Tibial nerve (tissue), 4 donors: ENCODE data around the gene SFMBT1. TPM values are rescaled to one million over a fixed set of nuclear protein-coding genes. Genes with fewer than 3 reads are reported as not detected.

Experiments
- DNase-seq, 2 donors: peaks; one replicate each; pipeline ENCODE4 v3.0.0-alpha.2; 2019; ENCODE audit warnings: low spot score in 2 of 2
- H3K27ac ChIP-seq, 4 donors: fragments of 200-600 bp; sonication (generic) in 3 of 4; one replicate each; pipeline ENCODE4 v1.5.1; 2017 to 2019; ENCODE audit warnings: mild to moderate bottlenecking in 1 of 4
- H3K27me3 ChIP-seq, 2 donors: fragments of 200-600 bp; sonication (generic) in 1 of 2; one replicate each; pipeline versions ENCODE4 v1.5.1 to v1.6.0; 2017 to 2019
- H3K36me3 ChIP-seq, 3 donors: fragments of 200-600 bp; sonication (generic); one replicate each; pipeline ENCODE4 v1.5.1; 2018 to 2019
- H3K4me1 ChIP-seq, 4 donors: fragments of 200-600 bp; sonication (generic) in 3 of 4; one replicate each; pipeline ENCODE4 v1.5.1; 2017 to 2019
- H3K4me3 ChIP-seq, 4 donors: fragments of 200-600 bp; sonication (generic) in 3 of 4; one replicate each; pipeline ENCODE4 v1.5.1; 2017 to 2019; ENCODE audit warnings: mild to moderate bottlenecking in 1 of 4, moderate library complexity in 1 of 4
- H3K9me3 ChIP-seq, 4 donors: fragments of 200-600 bp; sonication (generic) in 3 of 4; one replicate each; pipeline ENCODE4 v1.5.1; 2017 to 2019
- EP300 ChIP-seq, 2 donors: sonication (generic); formaldehyde crosslinking; IDR thresholded peaks; one replicate each; pipeline ENCODE4 v1.6.1; 2017; ENCODE audit warnings: antibody characterized with exemption in 2 of 2, mild to moderate bottlenecking in 1 of 2
- POLR2A ChIP-seq, 2 donors: fragments of 450-650 bp; IDR thresholded peaks; one replicate each; pipeline ENCODE4 v1.6.1; 2017; ENCODE audit warnings: antibody characterized with exemption in 2 of 2, mild to moderate bottlenecking in 2 of 2, moderate library complexity in 2 of 2
- WGBS, 2 donors: methylation state at CpG; one replicate each; pipeline ENCODE4 v1.1.5; 2018; 5-methylcytosine and 5-hydroxymethylcytosine counted together
- total RNA-seq, 4 donors: library from RNA; depleted of rRNA; stranded (reverse); fragments of >200 nt; gene quantifications; one replicate each; pipeline ENCODE4 v1.1.0, GENCODE V29; 2016
- TF ChIP-seq, protein P1 (sequence below), 5 experiments: fragments of 200-600 bp in 3 of 5; fragments of 450-650 bp in 2 of 5; sonication (generic) in 3 of 5; IDR thresholded peaks; one replicate each; pipeline ENCODE4 v1.5.1; 2016 to 2019; ENCODE audit warnings: antibody characterized with exemption in 5 of 5, mild to moderate bottlenecking in 3 of 5, moderate library complexity in 2 of 5

Gene SFMBT1
- total RNA-seq, 4 donors from 2014 or later: 15.5 to 31.2 (median 18.2) TPM

DNA sequence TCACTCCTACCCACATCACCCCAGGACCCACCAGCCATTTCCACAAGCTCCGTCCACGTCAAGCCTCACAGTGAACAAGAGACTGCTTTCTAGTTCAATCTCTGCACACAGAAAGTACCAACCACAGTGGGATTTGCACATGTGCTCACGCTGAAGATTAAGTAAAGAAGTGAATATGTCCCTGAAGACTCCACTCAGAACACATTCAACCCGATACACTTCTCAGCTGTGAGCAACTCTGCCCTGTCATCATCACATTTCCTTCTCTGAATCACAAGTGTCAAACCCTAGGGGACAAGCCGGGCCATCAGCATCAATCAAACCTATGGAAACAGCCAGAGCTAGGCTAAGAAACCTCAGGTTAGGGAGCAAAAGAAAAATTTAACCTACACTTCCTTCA lies 150.5 kb downstream of the SFMBT1 start:
- H3K27ac ChIP-seq: peak overlapping the region in 3 of 4 donors; percentile 15 to 85 (median 84)
- peaks cover 0 to 66% (median 49%) of the 10 kb centered on the region in 4 donors for H3K4me1 ChIP-seq
- TF ChIP-seq EP300 (IDR thresholded peaks at IDR 0.05) (no peak), POLR2A (IDR thresholded peaks at IDR 0.05) (no peak)
- TF ChIP-seq, protein P1, sequence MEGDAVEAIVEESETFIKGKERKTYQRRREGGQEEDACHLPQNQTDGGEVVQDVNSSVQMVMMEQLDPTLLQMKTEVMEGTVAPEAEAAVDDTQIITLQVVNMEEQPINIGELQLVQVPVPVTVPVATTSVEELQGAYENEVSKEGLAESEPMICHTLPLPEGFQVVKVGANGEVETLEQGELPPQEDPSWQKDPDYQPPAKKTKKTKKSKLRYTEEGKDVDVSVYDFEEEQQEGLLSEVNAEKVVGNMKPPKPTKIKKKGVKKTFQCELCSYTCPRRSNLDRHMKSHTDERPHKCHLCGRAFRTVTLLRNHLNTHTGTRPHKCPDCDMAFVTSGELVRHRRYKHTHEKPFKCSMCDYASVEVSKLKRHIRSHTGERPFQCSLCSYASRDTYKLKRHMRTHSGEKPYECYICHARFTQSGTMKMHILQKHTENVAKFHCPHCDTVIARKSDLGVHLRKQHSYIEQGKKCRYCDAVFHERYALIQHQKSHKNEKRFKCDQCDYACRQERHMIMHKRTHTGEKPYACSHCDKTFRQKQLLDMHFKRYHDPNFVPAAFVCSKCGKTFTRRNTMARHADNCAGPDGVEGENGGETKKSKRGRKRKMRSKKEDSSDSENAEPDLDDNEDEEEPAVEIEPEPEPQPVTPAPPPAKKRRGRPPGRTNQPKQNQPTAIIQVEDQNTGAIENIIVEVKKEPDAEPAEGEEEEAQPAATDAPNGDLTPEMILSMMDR (IDR thresholded peaks at IDR 0.05): no peak
- no peaks in the 10 kb centered on the region for H3K9me3 ChIP-seq
- H3K27me3 ChIP-seq: no peaks in the 10 kb centered on the region
- DNase-seq: no peak
- WGBS, 2 donors: 59 to 62% methylated on average over 5 of the region's 5 CpGs
- H3K36me3 ChIP-seq: no peaks in the 10 kb centered on the region
- no peak overlapping the region for H3K4me3 ChIP-seq

DNA sequence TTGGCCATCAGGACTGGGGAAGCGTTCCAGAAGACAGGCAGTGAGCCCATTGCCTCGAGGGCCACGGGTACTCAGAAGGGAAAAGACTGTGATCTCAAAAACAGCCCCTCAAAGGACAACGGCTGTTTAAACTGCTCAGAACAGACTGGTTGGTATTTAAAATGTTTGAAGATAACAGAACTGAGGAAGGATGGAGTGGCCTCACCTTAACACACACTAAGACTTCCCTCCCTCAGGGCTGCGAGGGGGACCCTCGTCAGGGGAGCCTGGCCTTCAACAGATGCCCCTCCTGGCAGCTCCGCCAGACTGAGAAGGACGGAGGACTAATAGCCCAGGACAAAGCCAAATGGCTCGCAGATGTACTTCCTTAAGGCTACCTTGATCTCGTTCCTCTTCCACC lies 151.1 kb downstream of the SFMBT1 start:
- 73 to 74% methylated on average over 10 of the region's 10 CpGs for whole genome bisulfite sequencing, 2 donors
- DNase-seq: no peak
- H3K4me3 ChIP-seq: no peak overlapping the region
- TF ChIP-seq EP300 (IDR thresholded peaks at IDR 0.05): no peak
- TF ChIP-seq, protein P1 (IDR thresholded peaks at IDR 0.05): no peak
- no peak for TF ChIP-seq POLR2A (IDR thresholded peaks at IDR 0.05)
- H3K27me3 ChIP-seq: no peaks in the 10 kb centered on the region
- peak overlapping the region in 2 of 4 donors; percentile 84 to 85 for H3K27ac ChIP-seq
- H3K4me1 ChIP-seq: peaks cover 0 to 66% (median 49%) of the 10 kb centered on the region in 4 donors
- no peaks in the 10 kb centered on the region for H3K9me3 ChIP-seq
- H3K36me3 ChIP-seq: no peaks in the 10 kb centered on the region

DNA sequence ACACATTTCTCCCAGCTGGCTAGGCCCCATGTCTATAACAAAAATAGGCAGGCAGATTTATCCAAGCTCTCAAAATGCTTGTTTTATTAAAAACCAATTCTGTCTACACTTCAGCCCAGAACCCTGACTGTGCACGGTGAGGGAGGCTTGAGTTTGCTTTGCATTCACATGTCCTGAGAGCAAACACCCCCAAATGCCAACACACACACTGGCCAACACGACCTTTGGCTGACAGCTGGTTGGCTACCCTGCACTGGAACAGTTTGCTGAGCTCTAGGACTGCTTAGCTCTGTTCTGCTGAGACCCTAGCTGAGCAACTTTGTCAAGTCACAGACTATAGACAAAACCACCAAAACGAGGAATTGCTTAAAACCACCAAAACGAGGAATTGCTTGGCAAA lies 152.2 kb downstream of the SFMBT1 start:
- Histone ChIP-seq H3K27me3 (no peaks in the 10 kb centered on the region), H3K4me1 (peaks cover 0 to 66% (median 49%) of the 10 kb centered on the region in 4 donors), H3K9me3 (no peaks in the 10 kb centered on the region), H3K4me3 (no peak overlapping the region), H3K36me3 (no peaks in the 10 kb centered on the region), H3K27ac (peak overlapping the region; percentile 14 to 82 (median 57))
- WGBS, 2 donors: 47 to 57% methylated on average over 4 of the region's 4 CpGs
- DNase-seq: no peak
- TF ChIP-seq POLR2A (IDR thresholded peaks at IDR 0.05) (no peak), EP300 (IDR thresholded peaks at IDR 0.05) (no peak)
- TF ChIP-seq, protein P1 (IDR thresholded peaks at IDR 0.05): no peak

DNA sequence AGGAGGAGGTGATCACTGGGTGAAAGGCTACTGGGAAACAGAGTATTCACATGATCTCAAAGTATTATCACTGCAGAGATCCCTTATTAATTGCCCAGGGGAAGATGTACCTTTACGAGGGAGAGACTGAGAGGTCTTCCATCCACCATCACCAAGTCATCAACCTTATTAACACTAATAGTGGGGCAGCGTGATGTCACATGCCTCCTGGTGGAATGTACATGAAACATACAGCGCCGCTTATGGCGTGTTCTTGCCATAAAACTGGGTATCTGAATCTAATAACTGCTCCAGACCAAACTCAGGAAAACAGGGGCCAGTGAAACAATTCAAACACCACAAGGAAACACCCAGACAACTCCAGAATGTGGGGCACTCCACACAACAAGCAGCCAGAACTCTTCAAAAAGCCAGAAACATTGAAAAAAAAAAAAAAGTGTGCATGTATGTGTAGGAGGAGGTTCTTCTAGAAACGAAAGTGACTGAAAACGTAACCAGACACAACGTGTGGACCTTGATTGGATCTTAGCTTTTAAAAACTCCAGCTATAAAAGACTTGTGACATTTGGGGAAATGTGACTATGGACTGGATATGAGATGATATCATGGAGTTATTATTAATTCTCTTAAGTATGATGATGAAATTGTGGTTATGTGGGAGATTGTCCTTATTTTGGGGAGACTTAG lies 153.1 kb downstream of the SFMBT1 start:
- Histone ChIP-seq H3K4me1 (peaks cover 0 to 61% (median 49%) of the 10 kb centered on the region in 4 donors), H3K27ac (peak overlapping the region; percentile 14 to 82 (median 57)), H3K27me3 (no peaks in the 10 kb centered on the region), H3K9me3 (no peaks in the 10 kb centered on the region), H3K36me3 (no peaks in the 10 kb centered on the region), H3K4me3 (peak overlapping the region in 1 of 4 donors; percentile 10)
- TF ChIP-seq, protein P1 (IDR thresholded peaks at IDR 0.05): peak in 1 of 5 experiments; percentile 8
- no peak for TF ChIP-seq EP300 (IDR thresholded peaks at IDR 0.05)
- DNase-seq: no peak
- 62 to 65% methylated on average over 8 of the region's 8 CpGs for WGBS, 2 donors

DNA sequence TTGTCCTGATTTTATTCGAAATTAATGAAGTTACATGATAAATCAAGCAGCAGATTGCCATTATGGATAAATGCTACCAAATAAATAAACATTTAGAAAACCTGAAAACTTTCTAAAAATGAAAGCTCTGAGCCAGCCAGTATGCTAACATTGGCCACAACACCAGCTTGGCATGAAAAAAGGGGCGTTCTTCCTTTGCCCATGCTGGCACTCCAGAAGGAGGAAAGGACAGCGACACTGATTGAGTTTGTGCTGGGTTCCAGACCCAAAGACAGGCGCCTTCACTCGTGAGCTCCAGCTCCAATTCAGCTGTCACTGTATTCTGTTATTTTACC lies 153.6 kb downstream of the SFMBT1 start:
- WGBS, 2 donors: 67 to 87% methylated on average over 5 of the region's 5 CpGs
- Histone ChIP-seq H3K9me3 (no peaks in the 10 kb centered on the region), H3K4me1 (peaks cover 0 to 60% (median 49%) of the 10 kb centered on the region in 4 donors), H3K36me3 (no peaks in the 10 kb centered on the region), H3K4me3 (no peak overlapping the region), H3K27me3 (no peaks in the 10 kb centered on the region), H3K27ac (peak overlapping the region in 3 of 4 donors; percentile 14 to 82 (median 76))
- no peak for TF ChIP-seq POLR2A (IDR thresholded peaks at IDR 0.05)
- TF ChIP-seq, protein P1 (IDR thresholded peaks at IDR 0.05): peak in 1 of 5 experiments; percentile 7
- DNase-seq: no peak
